SJCRH30 (cell line): ENCODE measurements around the gene PPIG. TPM values are rescaled to one million over a fixed set of nuclear protein-coding genes. Genes with fewer than 3 reads are reported as not detected.
A peak's percentile ranks its signal among the peaks of the same experiment; 100 is the strongest.
"Not testable (repeated sequence)": the region's sequence is repeated elsewhere in the genome, so short reads cannot be mapped to it uniquely, and the experiment has no call there.

Experiments used
- DNase-seq, 2 experiments: peaks; one replicate each; pipeline ENCODE4 v3.0.0-alpha.2; 2015 to 2020
- H3K27ac ChIP-seq: fragments of 250-450 bp; sonication (Bioruptor Pico); 2 replicates; pipeline ENCODE4 v1.5.1; 2020; ENCODE audit warnings: mild to moderate bottlenecking, moderate library complexity
- H3K27me3 ChIP-seq: fragments of 250-450 bp; sonication (Bioruptor Pico); 2 replicates; pipeline ENCODE4 v1.5.1; 2020; ENCODE audit warnings: mild to moderate bottlenecking, moderate library complexity
- H3K36me3 ChIP-seq: fragments of 250-450 bp; sonication (Bioruptor Pico); 2 replicates; pipeline ENCODE4 v1.5.1; 2020; ENCODE audit warnings: mild to moderate bottlenecking, moderate library complexity
- H3K4me1 ChIP-seq: fragments of 250-450 bp; sonication (Bioruptor Pico); 2 replicates; pipeline ENCODE4 v1.5.1; 2020; ENCODE audit warnings: mild to moderate bottlenecking, moderate library complexity
- H3K4me3 ChIP-seq: fragments of 250-450 bp; sonication (Bioruptor Pico); 2 replicates; pipeline ENCODE4 v1.5.1; 2020; ENCODE audit warnings: mild to moderate bottlenecking, moderate library complexity
- H3K9me3 ChIP-seq: fragments of 250-450 bp; sonication (Bioruptor Pico); replicated peaks from 2 replicates; pipeline ENCODE4 v1.5.1; 2020; ENCODE audit warnings: mild to moderate bottlenecking, moderate library complexity
- total RNA-seq: library from RNA; depleted of rRNA; stranded (reverse); fragments of >200 nt; shearing (Covaris generic); gene quantifications from 2 replicates; pipeline ENCODE4 v1.2.3, GENCODE V29; 2014

PPIG gene
- total RNA-seq, 1 experiment from 2014 or later = 56.2 TPM

GRCh38 chr2:169664600-169664977 is 80.4 kb downstream of the PPIG start:
- Histone ChIP-seq H3K27me3 (no peaks in the 10 kb centered on the region), H3K36me3 (no peaks in the 10 kb centered on the region), H3K4me1 (no peaks in the 10 kb centered on the region), H3K9me3 (no peaks in the 10 kb centered on the region; the same call in 1 of the 2 replicates), H3K27ac (no peak overlapping the region), H3K4me3 (no peak overlapping the region)
- DNase-seq = no peak

GRCh38 chr2:169664978-169665930 is 81.1 kb downstream of the PPIG start:
- no peaks in the 10 kb centered on the region for H3K36me3 ChIP-seq
- H3K27me3 ChIP-seq = no peaks in the 10 kb centered on the region
- no peaks in the 10 kb centered on the region for H3K9me3 ChIP-seq
- no peak overlapping the region for H3K27ac ChIP-seq
- no peak for DNase-seq
- H3K4me3 ChIP-seq = no peak overlapping the region
- H3K4me1 ChIP-seq = no peaks in the 10 kb centered on the region

- Histone ChIP-seq H3K36me3 (no peaks in the 10 kb centered on the region), H3K27ac (no peak overlapping the region), H3K4me1 (no peaks in the 10 kb centered on the region), H3K9me3 (no peaks in the 10 kb centered on the region), H3K27me3 (no peaks in the 10 kb centered on the region), H3K4me3 (no peak overlapping the region)
- no peak for DNase-seq
Measured at GRCh38 chr2:169667583-169667982, 83.4 kb downstream of the PPIG start.

- H3K9me3 ChIP-seq = no peaks in the 10 kb centered on the region
- H3K4me1 ChIP-seq = no peaks in the 10 kb centered on the region
- no peak for DNase-seq
- no peak overlapping the region for H3K27ac ChIP-seq
- no peaks in the 10 kb centered on the region for H3K36me3 ChIP-seq
- no peaks in the 10 kb centered on the region for H3K27me3 ChIP-seq
- no peak overlapping the region for H3K4me3 ChIP-seq
Measured at GRCh38 chr2:169670215-169670651, 86.1 kb downstream of the PPIG start.

- H3K4me3 ChIP-seq = no peak overlapping the region
- no peaks in the 10 kb centered on the region for H3K9me3 ChIP-seq
- no peak for DNase-seq
- H3K27ac ChIP-seq = no peak overlapping the region
- H3K4me1 ChIP-seq = no peaks in the 10 kb centered on the region
- no peaks in the 10 kb centered on the region for H3K27me3 ChIP-seq
- no peaks in the 10 kb centered on the region for H3K36me3 ChIP-seq
Measured at GRCh38 chr2:169670937-169671336, 86.8 kb downstream of the PPIG start.

- Histone ChIP-seq H3K4me1 (no peaks in the 10 kb centered on the region), H3K9me3 (no peaks in the 10 kb centered on the region), H3K27me3 (no peaks in the 10 kb centered on the region), H3K36me3 (no peaks in the 10 kb centered on the region), H3K4me3 (no peak overlapping the region), H3K27ac (no peak overlapping the region)
- DNase-seq = no peak
Measured at GRCh38 chr2:169672406-169672805, 88.3 kb downstream of the PPIG start.

GRCh38 chr2:169673106-169673505 is 89.0 kb downstream of the PPIG start:
- Histone ChIP-seq H3K4me1 (no peaks in the 10 kb centered on the region), H3K36me3 (no peaks in the 10 kb centered on the region), H3K27ac (no peak overlapping the region), H3K4me3 (no peak overlapping the region), H3K27me3 (no peaks in the 10 kb centered on the region), H3K9me3 (no peaks in the 10 kb centered on the region)
- DNase-seq = no peak

- H3K9me3 ChIP-seq = no peaks in the 10 kb centered on the region
- H3K27ac ChIP-seq = no peak overlapping the region
- no peak overlapping the region for H3K4me3 ChIP-seq
- H3K27me3 ChIP-seq = no peaks in the 10 kb centered on the region
- H3K36me3 ChIP-seq = no peaks in the 10 kb centered on the region
- H3K4me1 ChIP-seq = no peaks in the 10 kb centered on the region
- no peak for DNase-seq
Measured at GRCh38 chr2:169673921-169674320, 89.8 kb downstream of the PPIG start.

GRCh38 chr2:169676357-169676756 is 92.2 kb downstream of the PPIG start:
- no peaks in the 10 kb centered on the region for H3K4me1 ChIP-seq
- H3K4me3 ChIP-seq = no peak overlapping the region
- H3K36me3 ChIP-seq = no peaks in the 10 kb centered on the region
- no peaks in the 10 kb centered on the region for H3K27me3 ChIP-seq
- no peak overlapping the region for H3K27ac ChIP-seq
- no peak for DNase-seq
- no peaks in the 10 kb centered on the region for H3K9me3 ChIP-seq

GRCh38 chr2:169676850-169677249 is 92.7 kb downstream of the PPIG start:
- Histone ChIP-seq H3K4me3 (no peak overlapping the region), H3K36me3 (no peaks in the 10 kb centered on the region), H3K27ac (no peak overlapping the region), H3K9me3 (no peaks in the 10 kb centered on the region), H3K27me3 (no peaks in the 10 kb centered on the region), H3K4me1 (no peaks in the 10 kb centered on the region)
- DNase-seq = no peak

GRCh38 chr2:169683054-169683424 is 98.9 kb downstream of the PPIG start:
- Histone ChIP-seq H3K9me3 (no peaks in the 10 kb centered on the region), H3K36me3 (no peaks in the 10 kb centered on the region), H3K4me1 (no peaks in the 10 kb centered on the region), H3K4me3 (no peak overlapping the region), H3K27me3 (no peaks in the 10 kb centered on the region), H3K27ac (no peak overlapping the region)
- DNase-seq = no peak

GRCh38 chr2:169683425-169684134 is 99.4 kb downstream of the PPIG start:
- no peak overlapping the region for H3K27ac ChIP-seq
- H3K4me3 ChIP-seq = no peak overlapping the region
- H3K27me3 ChIP-seq = no peaks in the 10 kb centered on the region
- H3K4me1 ChIP-seq = no peaks in the 10 kb centered on the region
- no peaks in the 10 kb centered on the region for H3K36me3 ChIP-seq
- H3K9me3 ChIP-seq = no peaks in the 10 kb centered on the region
- no peak for DNase-seq

- H3K4me1 ChIP-seq = no peaks in the 10 kb centered on the region
- peak in 1 of 2 experiments; percentile 20 for DNase-seq
- no peak overlapping the region for H3K27ac ChIP-seq
Measured at GRCh38 chr2:169684135-169684565, 100.0 kb downstream of the PPIG start.

GRCh38 chr2:169684712-169685111 is 100.6 kb downstream of the PPIG start:
- not testable (repeated sequence) for H3K27me3 ChIP-seq, H3K27ac ChIP-seq, DNase-seq, H3K4me3 ChIP-seq, H3K9me3 ChIP-seq, H3K36me3 ChIP-seq, H3K4me1 ChIP-seq

More at GRCh38 chr2:169684135-169684565, 100.0 kb downstream of the PPIG start:
- no peak overlapping the region for H3K4me3 ChIP-seq
- no peaks in the 10 kb centered on the region for H3K9me3 ChIP-seq
- no peaks in the 10 kb centered on the region for H3K36me3 ChIP-seq
- H3K27me3 ChIP-seq = no peaks in the 10 kb centered on the region

GRCh38 chr2:169686825-169687224 is 102.7 kb downstream of the PPIG start:
- H3K27ac ChIP-seq, H3K27me3 ChIP-seq, H3K4me1 ChIP-seq, H3K36me3 ChIP-seq, H3K9me3 ChIP-seq, DNase-seq, H3K4me3 ChIP-seq: not testable (repeated sequence)
